Spleen (tissue), 11 donors: Measurements from ENCODE around the gene TMEM94. TPM values are rescaled to one million over a fixed set of nuclear protein-coding genes. Genes with fewer than 3 reads are reported as not detected.

Experiments
- DNase-seq: peaks from one replicate; pipeline ENCODE4 v3.0.0-alpha.2; 2020
- H3K27ac ChIP-seq, 8 donors: fragments of 200-600 bp; sonication (generic) in 7 of 8; 1 replicate in 4 of 8; 2 replicates in 4 of 8; pipeline versions ENCODE4 v1.5.0 to v1.8.0; 2016 to 2021; ENCODE audit warnings: inconsistent platforms in 4 of 8, mild to moderate bottlenecking in 4 of 8, moderate library complexity in 1 of 8
- H3K27me3 ChIP-seq, 7 donors: fragments of 200-600 bp; sonication (generic) in 6 of 7; replicated peaks in 1 of 7; 1 replicate in 4 of 7; 2 replicates in 3 of 7; pipeline versions ENCODE4 v1.5.0 to v1.8.0; 2016 to 2021; ENCODE audit warnings: inconsistent platforms in 3 of 7, mild to moderate bottlenecking in 1 of 7
- H3K36me3 ChIP-seq, 6 donors: fragments of 200-600 bp; sonication (generic) in 5 of 6; 1 replicate in 4 of 6; 2 replicates in 2 of 6; pipeline versions ENCODE4 v1.5.0 to v1.8.0; 2016 to 2021; ENCODE audit warnings: inconsistent platforms in 2 of 6
- H3K4me1 ChIP-seq, 6 donors: fragments of 200-600 bp; sonication (generic) in 5 of 6; 1 replicate in 3 of 6; 2 replicates in 3 of 6; pipeline versions ENCODE4 v1.5.0 to v1.8.0; 2016 to 2021; ENCODE audit warnings: inconsistent platforms in 3 of 6
- H3K4me3 ChIP-seq, 8 donors: fragments of 200-600 bp; sonication (generic) in 7 of 8; 1 replicate in 4 of 8; 2 replicates in 4 of 8; pipeline versions ENCODE4 v1.5.0 to v1.8.0; 2016 to 2021; ENCODE audit warnings: inconsistent platforms in 4 of 8, mild to moderate bottlenecking in 4 of 8, moderate library complexity in 2 of 8
- H3K9me3 ChIP-seq, 8 donors: fragments of 200-600 bp; sonication (generic) in 7 of 8; 1 replicate in 4 of 8; 2 replicates in 4 of 8; pipeline versions ENCODE4 v1.5.0 to v1.8.0; 2016 to 2021; ENCODE audit warnings: inconsistent platforms in 4 of 8
- CTCF ChIP-seq, 11 experiments: fragments of 200-600 bp in 7 of 11; fragments of 450-650 bp in 4 of 11; sonication (generic) in 4 of 11; IDR thresholded peaks in 8 of 11; conservative IDR thresholded peaks in 3 of 11; 1 replicate in 7 of 11; 2 replicates in 4 of 11; pipeline versions ENCODE4 v1.4.0 to v1.8.0; 2016 to 2021; ENCODE audit warnings: antibody characterized with exemption in 11 of 11, inconsistent platforms in 4 of 11, mild to moderate bottlenecking in 1 of 11
- POLR2A ChIP-seq, 3 donors: fragments of 450-650 bp; IDR thresholded peaks; one replicate each; pipeline ENCODE4 v1.5.1; 2017; ENCODE audit warnings: antibody characterized with exemption in 3 of 3, mild to moderate bottlenecking in 1 of 3
- POLR2AphosphoS5 ChIP-seq, 3 donors: sonication (generic); formaldehyde crosslinking; IDR thresholded peaks; one replicate each; pipeline ENCODE4 v1.5.1; 2017; ENCODE audit warnings: antibody characterized with exemption in 3 of 3
- WGBS, 5 donors: extraction: QIAGEN DNeasy Blood & Tissue Kit in 3 of 5; methylation state at CpG; one replicate each; pipeline versions ENCODE4 v1.1.5 to v1.1.7; 2013 to 2018; 5-methylcytosine and 5-hydroxymethylcytosine counted together
- intact Hi-C: fragments of 100-400 bp; cut with DNase I; formaldehyde crosslinking; loops from one replicate; pipeline ENCODE4 v1.15.0; 2023; ENCODE audit warnings: low total_unique reads
- polyA plus RNA-seq, 3 donors: library from polyadenylated mRNA; stranded (reverse); fragments of 200-250 nt; gene quantifications; one replicate each; pipeline ENCODE4 v1.2.1, GENCODE V29; 2013
- total RNA-seq, 7 donors: library from RNA; depleted of rRNA in 3 of 7; stranded (reverse); fragments of >200 nt in 3 of 7; fragmentation: NEBNext Ultra II Directional in 4 of 7; extraction: Animal tissue kit (Norgen Biotek cat#: 25700) in 4 of 7; gene quantifications; one replicate each; pipeline versions ENCODE4 v1.1.0 to v1.2.1, GENCODE V29; 2016 to 2021
- donor health status: healthy with polysubstance abuse.
- donor health status: DM: no; HTN: no; CAD: no; lungs with moderate emphysema.
- donor health status: DM: no; HTN: no; CAD: no.
- donor health status: Bipolar disorder and iron deficiency.
- donor health status: healthy.
- donor health status: DM: no; HTN: no; CAD: no.
- donor health status: DM: yes; HTN: yes; CAD: no.

Gene TMEM94
- total and polyA plus RNA-seq, 10 donors, result 24.8 to 101 (median 85.9) TPM

DNA sequence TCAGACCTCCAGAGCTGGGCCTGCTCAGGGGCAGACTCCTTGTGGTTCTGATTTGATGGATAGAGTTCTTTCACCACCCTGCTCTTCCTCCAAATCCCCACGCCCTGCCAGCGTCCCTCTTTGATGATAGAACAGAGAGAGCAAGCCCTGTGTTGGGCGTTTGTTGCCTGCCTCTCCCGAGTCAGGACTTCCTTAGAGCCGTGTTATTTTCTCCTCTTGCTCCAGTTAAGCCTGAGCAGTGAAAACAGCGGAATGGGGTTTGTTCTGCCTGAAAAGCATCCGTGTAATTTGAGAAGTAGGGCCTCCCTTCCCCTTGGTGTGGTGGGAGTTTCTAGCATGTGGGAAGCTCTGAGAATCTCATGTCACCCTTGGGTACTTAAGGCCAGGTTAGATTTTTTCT lies 22.1 kb downstream of the TMEM94 start:
- no peak overlapping the region for H3K4me3 ChIP-seq
- peaks cover 0 to 72% (median 4%) of the 10 kb centered on the region in 6 donors for H3K36me3 ChIP-seq
- WGBS, 5 donors, result 76 to 88% (median 86%) methylated on average over 7 of the region's 7 CpGs
- DNase-seq, result no peak
- peak overlapping the region in 3 of 8 donors; percentile 18 to 41 (median 37) for H3K27ac ChIP-seq
- no peak for TF ChIP-seq POLR2A (IDR thresholded peaks at IDR 0.05)
- no peak for TF ChIP-seq POLR2AphosphoS5 (IDR thresholded peaks at IDR 0.05)
- TF ChIP-seq CTCF (IDR thresholded peaks at IDR 0.05 in 8 of 11, conservative IDR thresholded peaks at IDR 0.05 in 3 of 11), result no peak
- no peaks in the 10 kb centered on the region for H3K9me3 ChIP-seq
- H3K27me3 ChIP-seq, result no peaks in the 10 kb centered on the region
- intact Hi-C loops, result no loop called here
- peaks cover 10 to 79% (median 35%) of the 10 kb centered on the region in 6 donors for H3K4me1 ChIP-seq

GRCh38 chr17:75480281-75480680 lies 23.8 kb downstream of the TMEM94 start:
- TF ChIP-seq CTCF (IDR thresholded peaks at IDR 0.05 in 8 of 11, conservative IDR thresholded peaks at IDR 0.05 in 3 of 11) (no peak), POLR2A (IDR thresholded peaks at IDR 0.05) (no peak), POLR2AphosphoS5 (IDR thresholded peaks at IDR 0.05) (no peak)
- 92 to 98% (median 94%) methylated on average over 6 of the region's 6 CpGs for WGBS, 5 donors
- intact Hi-C loops, result no loop called here
- Histone ChIP-seq H3K27ac (peak overlapping the region in 2 of 8 donors; percentile 24 to 48), H3K9me3 (no peaks in the 10 kb centered on the region), H3K4me1 (peaks cover 10 to 80% (median 36%) of the 10 kb centered on the region in 6 donors), H3K36me3 (peaks cover 0 to 55% (median under 1%) of the 10 kb centered on the region in 6 donors), H3K4me3 (no peak overlapping the region), H3K27me3 (no peaks in the 10 kb centered on the region)
- DNase-seq, result no peak

- H3K27me3 ChIP-seq, result no peaks in the 10 kb centered on the region
- DNase-seq, result no peak
- intact Hi-C loops, result no loop called here
- peaks cover 0 to 55% (median 0%) of the 10 kb centered on the region in 6 donors for H3K36me3 ChIP-seq
- no peak overlapping the region for H3K4me3 ChIP-seq
- TF ChIP-seq POLR2A (IDR thresholded peaks at IDR 0.05), result no peak
- no peak for TF ChIP-seq POLR2AphosphoS5 (IDR thresholded peaks at IDR 0.05)
- no peak for TF ChIP-seq CTCF (IDR thresholded peaks at IDR 0.05 in 8 of 11, conservative IDR thresholded peaks at IDR 0.05 in 3 of 11)
- no peaks in the 10 kb centered on the region for H3K9me3 ChIP-seq
- WGBS, 5 donors, result 78 to 86% (median 84%) methylated on average over 11 to 13 of the region's 13 CpGs
- peak overlapping the region in 5 of 8 donors; percentile 17 to 48 (median 24) for H3K27ac ChIP-seq
- peaks cover 8 to 80% (median 35%) of the 10 kb centered on the region in 6 donors for H3K4me1 ChIP-seq
Observed at GRCh38 chr17:75481194-75482068, 25.0 kb downstream of the TMEM94 start.
